Smooth muscle cell (in vitro differentiated cells): ENCODE measurements around the gene PRH2. TPM values are rescaled to one million over a fixed set of nuclear protein-coding genes. Genes with fewer than 3 reads are reported as not detected.

Experiments
- DNase-seq: peaks from one replicate; lab custom pipeline; 2025; ENCODE audit not compliant: unreplicated experiment; lab: John Stamatoyannopoulos, UW
- H2AFZ ChIP-seq: fragments of 200-600 bp; sonication (generic); 2 replicates; pipeline ENCODE4 v1.6.0; 2016; ENCODE audit warnings: antibody characterized with exemption, low read depth, mild to moderate bottlenecking
- H3F3A ChIP-seq: fragments of 200-600 bp; sonication (generic); 2 replicates; pipeline ENCODE4 v1.6.0; 2017; ENCODE audit warnings: antibody characterized with exemption, low read depth
- H3K27ac ChIP-seq: fragments of 200-600 bp; sonication (generic); 2 replicates; pipeline ENCODE4 v1.5.1; 2016; ENCODE audit warnings: low read depth, mild to moderate bottlenecking
- H3K27me3 ChIP-seq: fragments of 200-600 bp; sonication (generic); 2 replicates; pipeline ENCODE4 v1.6.1; 2016; ENCODE audit warnings: low read depth, mild to moderate bottlenecking
- H3K36me3 ChIP-seq: fragments of 200-600 bp; sonication (generic); 2 replicates; pipeline ENCODE4 v1.5.1; 2016; ENCODE audit warnings: low read depth
- H3K4me1 ChIP-seq: fragments of 200-600 bp; sonication (generic); 2 replicates; pipeline ENCODE4 v1.5.1; 2016; ENCODE audit warnings: low read depth
- H3K4me2 ChIP-seq: fragments of 200-600 bp; sonication (generic); 2 replicates; pipeline ENCODE4 v1.6.0; 2016; ENCODE audit warnings: mild to moderate bottlenecking
- H3K4me3 ChIP-seq: fragments of 200-600 bp; sonication (generic); 2 replicates; pipeline ENCODE4 v1.5.1; 2016; ENCODE audit warnings: mild to moderate bottlenecking
- H3K79me2 ChIP-seq: fragments of 200-600 bp; sonication (generic); 2 replicates; pipeline ENCODE4 v1.6.0; 2016; ENCODE audit warnings: low read depth, mild to moderate bottlenecking
- H3K9ac ChIP-seq: fragments of 200-600 bp; sonication (generic); 2 replicates; pipeline ENCODE4 v1.6.0; 2016; ENCODE audit warnings: low read depth
- H3K9me3 ChIP-seq: fragments of 200-600 bp; sonication (generic); replicated peaks from 2 replicates; pipeline ENCODE4 v1.5.1; 2016; ENCODE audit warnings: low read depth
- H4K20me1 ChIP-seq: fragments of 200-600 bp; sonication (generic); 2 replicates; pipeline ENCODE4 v1.6.0; 2016; ENCODE audit warnings: low read depth
- WGBS: methylation state at CpG from one replicate; pipeline ENCODE4 v1.1.7; 2016; ENCODE audit warnings: low lambda C conversion rate; 5-methylcytosine and 5-hydroxymethylcytosine counted together
- polyA plus RNA-seq: library from polyadenylated mRNA; unstranded; fragments of >200 nt; fragmentation: Nextera tagmentation; extraction: Ambion mirVana; gene quantifications from 2 replicates; pipeline ENCODE4 v1.2.1, GENCODE V29; 2016
- total RNA-seq: library from RNA; depleted of rRNA; stranded (reverse); fragments of >200 nt; gene quantifications from 2 replicates; pipeline ENCODE4 v1.2.3, GENCODE V29; 2014
- TF ChIP-seq, protein P1 (sequence below): fragments of 200-600 bp; sonication (generic); IDR thresholded peaks from 2 replicates; pipeline ENCODE4 v1.5.1; 2017; ENCODE audit warnings: borderline replicate concordance, mild to moderate bottlenecking, antibody characterized with exemption; ENCODE audit not compliant: insufficient read depth, poor library complexity, severe bottlenecking

PRH2 gene
- total and polyA plus RNA-seq, 2 experiments from 2014 or later: not detected

DNA sequence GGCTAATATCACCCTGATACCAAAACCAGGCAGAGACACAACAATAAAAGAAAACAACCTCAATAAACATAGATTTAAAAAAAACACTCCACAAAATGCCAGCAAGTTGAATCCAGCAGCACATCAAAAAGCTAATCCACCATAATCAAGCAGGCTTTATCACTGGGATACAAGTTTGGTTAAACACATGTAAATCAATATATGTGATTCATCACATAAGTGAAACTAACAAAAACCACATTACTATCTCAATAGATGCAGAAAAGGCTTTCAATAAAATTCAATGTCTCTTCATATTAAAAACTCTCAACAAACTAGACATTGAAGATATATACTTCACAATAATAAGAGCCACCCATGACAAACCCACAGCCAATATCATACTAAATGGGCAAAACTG is 27.0 kb downstream of the PRH2 start:
- peaks cover 49% of the 10 kb centered on the region for H3K79me2 ChIP-seq

DNA sequence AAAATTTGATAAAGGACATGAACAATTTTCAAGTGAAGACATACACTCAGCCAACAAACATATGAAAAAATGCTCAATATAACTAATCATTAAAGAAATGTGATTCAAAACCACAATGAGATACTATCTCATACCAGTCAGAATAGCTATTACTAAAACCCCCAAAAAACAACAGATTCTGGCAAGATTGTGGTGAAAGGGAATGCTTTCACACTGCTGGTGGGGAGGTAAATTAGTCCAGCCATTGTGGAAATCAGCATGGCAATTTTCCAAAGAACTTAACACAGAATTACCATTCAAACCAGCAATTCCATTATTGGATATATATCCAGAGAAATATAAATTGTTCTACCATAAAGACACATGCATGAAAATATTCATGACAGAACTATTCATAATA is 28.7 kb downstream of the PRH2 start:
- no peak for DNase-seq
- peaks cover 12% of the 10 kb centered on the region for H4K20me1 ChIP-seq
- H3K4me3 ChIP-seq: no peak overlapping the region
- H3K79me2 ChIP-seq: peaks cover 49% of the 10 kb centered on the region
- H3F3A ChIP-seq: no peaks in the 10 kb centered on the region
- H2AFZ ChIP-seq: no peak overlapping the region
- no peak overlapping the region for H3K9ac ChIP-seq
- TF ChIP-seq, protein P1, sequence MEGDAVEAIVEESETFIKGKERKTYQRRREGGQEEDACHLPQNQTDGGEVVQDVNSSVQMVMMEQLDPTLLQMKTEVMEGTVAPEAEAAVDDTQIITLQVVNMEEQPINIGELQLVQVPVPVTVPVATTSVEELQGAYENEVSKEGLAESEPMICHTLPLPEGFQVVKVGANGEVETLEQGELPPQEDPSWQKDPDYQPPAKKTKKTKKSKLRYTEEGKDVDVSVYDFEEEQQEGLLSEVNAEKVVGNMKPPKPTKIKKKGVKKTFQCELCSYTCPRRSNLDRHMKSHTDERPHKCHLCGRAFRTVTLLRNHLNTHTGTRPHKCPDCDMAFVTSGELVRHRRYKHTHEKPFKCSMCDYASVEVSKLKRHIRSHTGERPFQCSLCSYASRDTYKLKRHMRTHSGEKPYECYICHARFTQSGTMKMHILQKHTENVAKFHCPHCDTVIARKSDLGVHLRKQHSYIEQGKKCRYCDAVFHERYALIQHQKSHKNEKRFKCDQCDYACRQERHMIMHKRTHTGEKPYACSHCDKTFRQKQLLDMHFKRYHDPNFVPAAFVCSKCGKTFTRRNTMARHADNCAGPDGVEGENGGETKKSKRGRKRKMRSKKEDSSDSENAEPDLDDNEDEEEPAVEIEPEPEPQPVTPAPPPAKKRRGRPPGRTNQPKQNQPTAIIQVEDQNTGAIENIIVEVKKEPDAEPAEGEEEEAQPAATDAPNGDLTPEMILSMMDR: no peak
- no peaks in the 10 kb centered on the region for H3K4me1 ChIP-seq
- H3K27ac ChIP-seq: no peak overlapping the region
- no peaks in the 10 kb centered on the region for H3K9me3 ChIP-seq
- no peaks in the 10 kb centered on the region for H3K36me3 ChIP-seq
- no peaks in the 10 kb centered on the region for H3K27me3 ChIP-seq
- no peak overlapping the region for H3K4me2 ChIP-seq

More for the DNA sequence above, 27.0 kb downstream of the PRH2 start:
- Histone ChIP-seq H3K9ac (no peak overlapping the region), H3K4me2 (no peak overlapping the region), H4K20me1 (peaks cover 12% of the 10 kb centered on the region), H3K4me3 (no peak overlapping the region), H3F3A (no peaks in the 10 kb centered on the region), H3K36me3 (no peaks in the 10 kb centered on the region), H3K27ac (no peak overlapping the region), H3K9me3 (no peaks in the 10 kb centered on the region), H3K4me1 (no peaks in the 10 kb centered on the region), H3K27me3 (no peaks in the 10 kb centered on the region), H2AFZ (no peak overlapping the region)
- no peak for DNase-seq
- TF ChIP-seq, protein P1: no peak

DNA sequence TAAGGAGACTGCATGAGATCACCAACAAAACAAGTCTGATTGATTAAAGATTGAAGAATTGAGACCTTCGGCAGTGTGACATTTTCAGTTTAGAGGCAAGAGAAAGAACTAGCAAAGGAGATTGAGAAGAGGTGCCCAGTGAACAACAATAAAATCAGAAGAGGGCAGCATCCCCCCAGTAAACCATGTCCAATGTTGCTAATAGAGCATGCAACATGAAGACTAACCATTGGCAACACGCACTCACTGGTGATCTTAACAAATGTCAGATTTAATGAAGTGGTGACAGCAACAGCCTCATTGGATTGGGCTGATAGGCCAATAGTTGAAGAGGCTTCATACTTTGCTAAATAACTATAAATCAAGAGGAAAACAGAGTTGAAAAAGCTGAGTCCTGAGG is 30.8 kb downstream of the PRH2 start:
- no peak overlapping the region for H2AFZ ChIP-seq
- no peak overlapping the region for H3K4me3 ChIP-seq
- no peaks in the 10 kb centered on the region for H3K4me1 ChIP-seq
- peaks cover 36% of the 10 kb centered on the region for H3K79me2 ChIP-seq
- no peaks in the 10 kb centered on the region for H3K36me3 ChIP-seq
- no peak overlapping the region for H3K9ac ChIP-seq
- H3K27me3 ChIP-seq: no peaks in the 10 kb centered on the region
- no peaks in the 10 kb centered on the region for H3K9me3 ChIP-seq
- TF ChIP-seq, protein P1: no peak
- no peaks in the 10 kb centered on the region for H3F3A ChIP-seq
- WGBS: 79% methylated on average over 2 of the region's 2 CpGs
- no peak overlapping the region for H3K27ac ChIP-seq
- H4K20me1 ChIP-seq: no peaks in the 10 kb centered on the region
- no peak for DNase-seq
- H3K4me2 ChIP-seq: no peak overlapping the region

DNA sequence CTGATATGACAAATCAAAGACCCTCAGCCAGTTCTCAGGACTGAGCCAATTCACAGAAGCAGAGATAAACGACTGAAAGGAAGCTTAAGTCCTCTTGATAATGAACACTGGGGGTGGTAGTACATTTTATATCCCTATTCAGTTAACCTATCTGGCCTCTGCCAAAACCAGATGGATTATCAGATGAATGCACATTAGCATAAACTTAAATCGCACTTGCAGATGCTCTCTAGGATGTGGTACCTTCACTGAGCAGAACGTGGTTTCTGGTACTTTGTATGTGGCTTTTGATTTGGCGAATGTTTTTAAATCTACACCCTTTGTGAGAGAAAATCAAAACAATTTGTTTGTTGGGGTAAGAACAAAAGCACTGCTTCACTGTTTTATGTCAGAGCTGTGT is 31.2 kb downstream of the PRH2 start:
- 72% methylated on average over 4 of the region's 4 CpGs for WGBS
- Histone ChIP-seq H3K4me2 (no peak overlapping the region), H3F3A (no peaks in the 10 kb centered on the region), H3K4me3 (no peak overlapping the region), H3K9ac (no peak overlapping the region), H4K20me1 (no peaks in the 10 kb centered on the region), H2AFZ (no peak overlapping the region), H3K79me2 (peaks cover 32% of the 10 kb centered on the region), H3K36me3 (no peaks in the 10 kb centered on the region), H3K4me1 (no peaks in the 10 kb centered on the region), H3K27me3 (no peaks in the 10 kb centered on the region), H3K27ac (no peak overlapping the region), H3K9me3 (no peaks in the 10 kb centered on the region)
- TF ChIP-seq, protein P1: no peak
- DNase-seq: no peak
